Mesendoderm (in vitro differentiated cells): ENCODE data around the gene CDC45.

ENCODE experiments used
- DNase-seq: peaks from one replicate; pipeline ENCODE4 v3.0.0; 2013
- H2AK5ac ChIP-seq: 2 replicates; pipeline ENCODE4 v1.6.1; 2013; ENCODE audit warnings: low read length, inconsistent platforms
- H2BK120ac ChIP-seq: 2 replicates; pipeline ENCODE4 v1.6.1; 2013; ENCODE audit warnings: low read depth, mild to moderate bottlenecking, low read length, moderate library complexity, mixed read lengths
- H2BK15ac ChIP-seq: replicated peaks from 2 replicates; pipeline ENCODE4 v1.6.1; 2013; ENCODE audit warnings: low read depth, mild to moderate bottlenecking, moderate library complexity
- H2BK5ac ChIP-seq: 2 replicates; pipeline ENCODE4 v1.6.1; 2013; ENCODE audit warnings: low read length, inconsistent platforms
- H3K18ac ChIP-seq: 2 replicates; pipeline ENCODE4 v1.6.1; 2013; ENCODE audit warnings: mild to moderate bottlenecking, low read length, mixed read lengths
- H3K23ac ChIP-seq: one replicate; pipeline ENCODE4 v1.6.1; 2013; ENCODE audit warnings: low read length
- H3K27ac ChIP-seq: 2 replicates; pipeline ENCODE4 v1.5.1; 2013; ENCODE audit warnings: low read depth, mild to moderate bottlenecking, inconsistent platforms, low read length, moderate library complexity
- H3K27me3 ChIP-seq: 2 replicates; pipeline ENCODE4 v1.6.1; 2013; ENCODE audit warnings: low read length, control low read depth, mild to moderate bottlenecking, inconsistent platforms; ENCODE audit not compliant: insufficient read depth, poor library complexity
- H3K36me3 ChIP-seq: 2 replicates; pipeline ENCODE4 v1.6.1; 2013; ENCODE audit warnings: low read length, inconsistent platforms; ENCODE audit not compliant: control insufficient read depth, insufficient read depth
- H3K4ac ChIP-seq: one replicate; pipeline ENCODE4 v1.6.1; 2013; ENCODE audit warnings: low read depth, mild to moderate bottlenecking, low read length, moderate library complexity
- H3K4me1 ChIP-seq: 2 replicates; pipeline ENCODE4 v1.6.1; 2013; ENCODE audit warnings: low read depth, low read length, inconsistent platforms; ENCODE audit not compliant: control insufficient read depth
- H3K4me2 ChIP-seq: 2 replicates; pipeline ENCODE4 v1.6.1; 2013; ENCODE audit warnings: low read length
- H3K4me3 ChIP-seq: 2 replicates; pipeline ENCODE4 v1.5.1; 2013; ENCODE audit warnings: mild to moderate bottlenecking, low read length
- H3K56ac ChIP-seq: one replicate; pipeline ENCODE4 v1.6.1; 2013; ENCODE audit warnings: low read length
- H3K79me1 ChIP-seq: 2 replicates; pipeline ENCODE4 v1.6.1; 2013; ENCODE audit warnings: low read length, inconsistent platforms
- H3K79me2 ChIP-seq: 2 replicates; pipeline ENCODE4 v1.6.1; 2013; ENCODE audit warnings: mild to moderate bottlenecking, low read length; ENCODE audit not compliant: control insufficient read depth, insufficient read depth
- H3K9ac ChIP-seq: 2 replicates; pipeline ENCODE4 v1.6.1; 2013; ENCODE audit warnings: low read length, inconsistent platforms
- H4K5ac ChIP-seq: one replicate; pipeline ENCODE4 v1.6.1; 2013; ENCODE audit warnings: low read length
- H4K8ac ChIP-seq: one replicate; pipeline ENCODE4 v1.6.1; 2013; ENCODE audit warnings: low read depth, mild to moderate bottlenecking, control low read depth, low read length, moderate library complexity
- WGBS: extraction: QIAGEN DNeasy Blood & Tissue Kit; methylation state at CpG from one replicate; pipeline ENCODE4 v1.1.7; 2013; ENCODE audit warnings: low lambda C conversion rate, missing lambda C conversion rate; ENCODE audit not compliant: insufficient coverage; ENCODE audit errors: extremely low coverage; 5-methylcytosine and 5-hydroxymethylcytosine counted together

The CDC45 gene

DNA sequence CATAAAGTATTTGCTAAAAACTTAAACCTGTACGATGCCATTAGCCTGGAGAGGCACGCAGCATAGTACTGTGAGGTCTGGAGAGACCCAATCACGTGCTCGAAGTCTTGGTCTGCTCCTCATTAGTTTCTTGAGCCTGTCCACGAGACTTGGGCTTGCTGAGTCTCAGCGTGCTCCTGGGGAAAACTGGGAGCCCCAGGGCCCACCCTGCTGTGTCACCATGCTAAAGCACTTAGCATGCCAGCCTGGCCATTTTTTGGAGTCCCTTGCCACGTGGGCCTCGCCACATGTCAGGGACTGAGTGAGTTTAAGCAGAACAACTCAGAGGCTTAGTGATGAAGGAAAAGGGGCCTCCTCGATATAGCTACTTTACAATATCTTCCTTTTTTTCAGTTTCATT lies 2.6 kb downstream of the CDC45 start:
- peaks cover 3% of the 10 kb centered on the region for H3K36me3 ChIP-seq
- no peak overlapping the region for H3K27ac ChIP-seq
- no peak overlapping the region for H3K23ac ChIP-seq
- no peak overlapping the region for H3K56ac ChIP-seq
- H4K8ac ChIP-seq = no peak overlapping the region
- DNase-seq = no peak
- peaks cover 22% of the 10 kb centered on the region for H3K79me2 ChIP-seq
- H2BK5ac ChIP-seq = no peak overlapping the region
- no peak overlapping the region for H3K4me3 ChIP-seq
- no CpG with 5 or more reads among the region's 9 CpGs for WGBS
- no peak overlapping the region for H3K4ac ChIP-seq
- no peaks in the 10 kb centered on the region for H3K27me3 ChIP-seq
- no peak overlapping the region for H3K18ac ChIP-seq
- H4K5ac ChIP-seq = no peak overlapping the region
- H2BK120ac ChIP-seq = no peak overlapping the region
- no peak overlapping the region for H3K9ac ChIP-seq
- H3K79me1 ChIP-seq = peaks cover 14% of the 10 kb centered on the region
- H3K4me1 ChIP-seq = peaks cover 2% of the 10 kb centered on the region
- H2AK5ac ChIP-seq = no peak overlapping the region
- no peak overlapping the region for H3K4me2 ChIP-seq
- H2BK15ac ChIP-seq = no peak overlapping the region

GRCh38 chr22:19483481-19484244 lies 3.9 kb downstream of the CDC45 start:
- H3K27me3 ChIP-seq = no peaks in the 10 kb centered on the region
- peaks cover 6% of the 10 kb centered on the region for H3K36me3 ChIP-seq
- peaks cover 10% of the 10 kb centered on the region for H3K79me2 ChIP-seq
- H3K27ac ChIP-seq = no peak overlapping the region
- no peak overlapping the region for H3K4ac ChIP-seq
- no peak overlapping the region for H2BK15ac ChIP-seq
- no peak overlapping the region for H3K23ac ChIP-seq
- H3K56ac ChIP-seq = no peak overlapping the region
- no peak overlapping the region for H3K4me3 ChIP-seq
- no peak overlapping the region for H4K8ac ChIP-seq
- no peak overlapping the region for H3K4me2 ChIP-seq
- no peak overlapping the region for H4K5ac ChIP-seq
- H3K9ac ChIP-seq = no peak overlapping the region
- H2BK120ac ChIP-seq = no peak overlapping the region
- H3K18ac ChIP-seq = no peak overlapping the region
- DNase-seq = no peak
- no CpG with 5 or more reads among the region's 8 CpGs for WGBS
- no peak overlapping the region for H2AK5ac ChIP-seq
- H2BK5ac ChIP-seq = no peak overlapping the region
- H3K4me1 ChIP-seq = no peaks in the 10 kb centered on the region
- peaks cover 11% of the 10 kb centered on the region for H3K79me1 ChIP-seq

GRCh38 chr22:19488285-19488684 lies 8.6 kb downstream of the CDC45 start:
- H4K5ac ChIP-seq = no peak overlapping the region
- WGBS = no CpG with 5 or more reads among the region's 2 CpGs
- peaks cover 8% of the 10 kb centered on the region for H3K36me3 ChIP-seq
- H3K9ac ChIP-seq = no peak overlapping the region
- no peak overlapping the region for H3K4me3 ChIP-seq
- H3K56ac ChIP-seq = no peak overlapping the region
- H3K4ac ChIP-seq = no peak overlapping the region
- no peak overlapping the region for H3K23ac ChIP-seq
- H2BK5ac ChIP-seq = no peak overlapping the region
- no peaks in the 10 kb centered on the region for H3K4me1 ChIP-seq
- no peak overlapping the region for H4K8ac ChIP-seq
- H3K27me3 ChIP-seq = no peaks in the 10 kb centered on the region
- no peaks in the 10 kb centered on the region for H3K79me1 ChIP-seq
- H2BK15ac ChIP-seq = no peak overlapping the region
- H3K79me2 ChIP-seq = no peaks in the 10 kb centered on the region
- H2AK5ac ChIP-seq = no peak overlapping the region
- no peak overlapping the region for H3K4me2 ChIP-seq
- H3K18ac ChIP-seq = no peak overlapping the region
- no peak for DNase-seq
- no peak overlapping the region for H3K27ac ChIP-seq
- H2BK120ac ChIP-seq = no peak overlapping the region

GRCh38 chr22:19488884-19489843 lies 9.4 kb downstream of the CDC45 start:
- Histone ChIP-seq H3K79me1 (no peaks in the 10 kb centered on the region), H2BK5ac (no peak overlapping the region), H3K27me3 (no peaks in the 10 kb centered on the region), H3K4ac (no peak overlapping the region), H3K79me2 (no peaks in the 10 kb centered on the region), H3K4me3 (no peak overlapping the region), H3K18ac (no peak overlapping the region), H3K56ac (no peak overlapping the region), H2BK120ac (no peak overlapping the region), H3K23ac (no peak overlapping the region), H3K36me3 (peaks cover 6% of the 10 kb centered on the region), H3K27ac (no peak overlapping the region), H3K4me1 (no peaks in the 10 kb centered on the region), H4K5ac (no peak overlapping the region), H2AK5ac (no peak overlapping the region), H4K8ac (no peak overlapping the region), H2BK15ac (no peak overlapping the region), H3K9ac (no peak overlapping the region), H3K4me2 (no peak overlapping the region)
- no peak for DNase-seq
- WGBS = no CpG with 5 or more reads among the region's 7 CpGs

DNA sequence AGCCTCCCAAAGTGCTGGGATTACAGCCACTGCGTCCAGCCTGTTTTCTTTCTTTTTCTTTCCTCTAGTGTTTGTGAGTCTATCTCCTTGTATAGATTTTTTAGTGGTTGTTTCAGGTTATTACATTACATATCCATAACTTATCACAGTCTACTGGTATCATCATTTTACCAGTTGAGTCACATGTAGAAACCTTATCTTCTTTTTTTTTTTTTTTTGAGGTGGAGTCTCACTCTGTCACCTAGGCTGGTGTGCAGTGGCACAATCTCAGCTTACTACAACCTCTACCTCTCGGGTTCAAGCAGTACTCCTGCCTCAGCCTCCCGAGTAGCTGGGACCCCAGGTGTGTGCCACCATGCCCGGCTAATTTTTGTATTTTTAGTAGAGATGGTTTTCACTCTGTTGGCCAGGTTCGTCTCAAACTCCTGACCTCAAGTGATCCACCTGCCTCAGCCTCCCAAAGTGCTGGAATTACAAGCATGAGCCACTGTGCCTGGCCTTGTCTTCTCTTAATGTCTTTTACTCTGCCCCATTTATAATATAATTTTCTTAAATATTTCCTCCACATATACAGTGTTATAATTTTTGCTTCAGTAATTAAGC lies 11.0 kb downstream of the CDC45 start:
- H3K79me2 ChIP-seq = no peaks in the 10 kb centered on the region
- no peak overlapping the region for H4K8ac ChIP-seq
- no peak overlapping the region for H4K5ac ChIP-seq
- no peak overlapping the region for H3K27ac ChIP-seq
- no peak overlapping the region for H3K23ac ChIP-seq
- no peak overlapping the region for H3K4ac ChIP-seq
- no peak overlapping the region for H2AK5ac ChIP-seq
- no CpG with 5 or more reads among the region's 5 CpGs for WGBS
- no peak overlapping the region for H3K18ac ChIP-seq
- no peak for DNase-seq
- H3K79me1 ChIP-seq = no peaks in the 10 kb centered on the region
- H2BK5ac ChIP-seq = no peak overlapping the region
- no peak overlapping the region for H2BK15ac ChIP-seq
- H3K4me2 ChIP-seq = no peak overlapping the region
- no peak overlapping the region for H2BK120ac ChIP-seq
- H3K9ac ChIP-seq = no peak overlapping the region
- no peaks in the 10 kb centered on the region for H3K4me1 ChIP-seq
- no peaks in the 10 kb centered on the region for H3K27me3 ChIP-seq
- H3K36me3 ChIP-seq = peaks cover 5% of the 10 kb centered on the region
- H3K56ac ChIP-seq = no peak overlapping the region
- no peak overlapping the region for H3K4me3 ChIP-seq
